NCI-H2171 treated with DMSO at 0.1 percent for 48 hours (cell line): ENCODE data around the gene TNPO2.

Experiments
- DNase-seq: peaks from one replicate; lab custom pipeline; 2025; lab: John Stamatoyannopoulos, UW

The TNPO2 gene

DNA sequence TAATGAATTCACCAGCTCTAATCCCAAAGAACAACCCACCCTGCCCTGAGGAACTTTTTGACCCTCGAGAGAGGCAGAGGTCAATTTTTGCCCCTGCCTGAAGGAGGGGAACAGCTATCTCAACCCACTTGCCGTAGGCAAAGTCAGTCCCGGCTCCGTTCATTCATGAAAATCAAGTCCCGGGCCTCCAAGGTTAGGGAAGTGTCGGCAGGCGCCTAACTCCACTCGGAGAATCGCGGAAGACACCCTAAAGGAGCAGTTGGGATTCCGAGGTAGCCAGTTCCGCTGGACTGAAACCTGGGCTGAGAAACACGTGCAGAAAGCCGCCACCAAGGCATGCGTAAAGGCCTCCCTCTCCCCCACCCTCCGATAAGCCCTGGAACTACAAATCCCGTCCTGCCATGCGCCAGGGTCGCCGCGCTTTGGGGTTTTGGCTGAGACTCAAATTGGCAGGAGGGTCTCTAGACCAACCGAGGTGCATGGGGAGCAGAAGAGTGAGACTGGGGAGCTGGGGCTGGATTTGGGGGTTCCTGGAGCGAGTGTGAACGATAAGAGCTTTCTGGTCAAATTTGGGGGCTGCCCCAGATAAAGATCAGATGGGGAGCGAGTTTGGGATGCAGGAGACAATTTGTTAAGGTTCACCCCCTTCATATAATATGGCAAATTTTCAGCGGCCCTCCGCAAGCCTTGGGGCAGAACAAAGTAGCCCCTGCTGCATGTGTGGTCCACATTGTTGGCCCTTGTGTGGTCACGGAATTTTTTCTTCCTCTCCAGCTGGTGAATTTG lies at the start of gene TNPO2:
TSS of gene TNPO2 (minus strand) at position 292 of the 786 bp plus-strand sequence. CDS start 2,955 bp downstream, outside the sequence.
- peak; percentile 86 for DNase-seq

DNA sequence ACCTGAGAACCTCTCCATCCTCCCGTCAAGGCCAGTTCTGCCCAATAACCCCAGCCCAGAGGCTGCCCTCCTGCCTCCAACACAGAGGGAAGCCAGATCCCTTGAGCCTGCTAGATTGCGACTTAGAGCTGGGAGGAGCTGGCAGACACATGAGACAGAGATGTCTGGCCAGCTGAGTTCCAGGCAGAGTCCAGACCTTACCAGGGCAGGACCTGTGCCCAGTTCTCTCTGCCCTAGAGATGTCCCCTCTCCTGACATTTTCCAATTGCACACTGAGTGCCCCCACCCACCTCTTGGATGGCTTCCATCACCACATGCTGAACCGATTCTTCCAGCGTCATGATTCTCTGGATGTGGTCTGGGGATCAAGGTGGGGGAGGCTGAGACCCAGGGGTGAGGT lies 48.6 kb upstream of the TNPO2 start:
- no peak for DNase-seq

DNA sequence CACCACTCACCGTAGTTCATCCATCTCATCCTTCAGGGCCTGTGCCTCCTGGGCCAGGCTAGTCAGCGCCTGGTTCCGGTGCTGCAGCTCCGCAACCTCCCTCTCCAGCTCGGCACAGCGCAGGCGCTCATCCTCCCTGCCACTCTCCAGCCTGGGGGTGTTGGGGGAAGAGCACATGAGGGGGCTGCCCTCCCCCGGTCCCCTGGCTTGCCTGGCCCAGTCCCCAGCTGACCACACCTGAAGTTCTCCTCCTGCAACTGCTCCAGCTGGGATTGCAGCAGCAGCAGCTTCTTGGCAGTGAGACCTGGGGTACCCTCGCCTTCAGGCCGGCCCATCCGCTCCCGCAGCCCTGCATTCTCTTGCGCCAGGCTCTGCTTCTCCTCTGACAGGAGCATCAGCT lies 47.2 kb upstream of the TNPO2 start:
- DNase-seq, result no peak

GRCh38 chr19:12769689-12770088 lies 46.0 kb upstream of the TNPO2 start:
- no peak for DNase-seq

- no peak for DNase-seq
These were observed 43.9 kb upstream of the TNPO2 start for GRCh38 chr19:12767666-12768065.

DNA sequence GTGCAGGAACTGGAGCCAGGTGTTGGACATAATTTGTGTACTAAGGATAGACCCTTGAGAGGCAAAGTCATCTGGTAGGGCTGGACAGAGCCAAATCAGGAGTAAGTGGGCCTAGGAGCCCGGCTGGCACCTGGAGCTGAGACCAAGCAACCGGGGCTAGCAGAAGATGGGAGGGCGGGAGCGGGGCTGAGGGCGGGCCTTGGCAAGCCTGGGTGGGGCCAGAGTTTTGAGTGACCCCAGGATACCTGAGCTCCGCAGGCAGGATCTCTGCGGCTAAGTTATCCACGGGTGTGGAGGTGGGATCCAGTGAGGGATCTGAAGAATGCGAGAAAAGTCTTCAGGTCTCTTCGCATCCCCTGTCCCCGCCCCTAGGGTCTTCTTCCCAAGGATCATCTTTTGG lies 43.4 kb upstream of the TNPO2 start:
- DNase-seq, result no peak

DNA sequence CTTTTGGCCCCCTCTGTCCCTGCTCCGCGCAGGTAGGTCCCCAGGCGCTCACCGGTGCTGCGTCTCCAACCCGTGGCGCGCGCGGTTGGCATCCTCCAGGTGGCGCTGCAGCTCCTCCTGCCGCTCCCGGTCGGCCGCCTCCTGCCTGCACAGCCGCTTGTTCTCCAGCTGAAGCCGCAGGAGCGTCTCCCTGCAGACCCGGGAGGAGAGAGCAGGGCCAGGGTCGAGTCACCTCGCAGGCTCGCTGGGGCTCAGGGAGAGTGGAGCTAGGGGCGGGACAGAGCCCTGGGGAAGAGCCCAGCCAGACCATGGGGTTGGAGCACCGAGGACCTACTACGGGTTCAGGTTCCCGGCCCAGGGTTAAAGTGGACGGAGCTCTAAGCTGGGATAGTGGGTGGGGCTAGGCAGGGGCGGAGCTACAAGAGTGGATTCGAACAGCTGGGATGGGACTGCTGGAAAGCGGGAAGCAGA lies 42.4 kb upstream of the TNPO2 start:
- no peak for DNase-seq

GRCh38 chr19:12764698-12765097 lies 41.0 kb upstream of the TNPO2 start:
- no peak for DNase-seq

DNA sequence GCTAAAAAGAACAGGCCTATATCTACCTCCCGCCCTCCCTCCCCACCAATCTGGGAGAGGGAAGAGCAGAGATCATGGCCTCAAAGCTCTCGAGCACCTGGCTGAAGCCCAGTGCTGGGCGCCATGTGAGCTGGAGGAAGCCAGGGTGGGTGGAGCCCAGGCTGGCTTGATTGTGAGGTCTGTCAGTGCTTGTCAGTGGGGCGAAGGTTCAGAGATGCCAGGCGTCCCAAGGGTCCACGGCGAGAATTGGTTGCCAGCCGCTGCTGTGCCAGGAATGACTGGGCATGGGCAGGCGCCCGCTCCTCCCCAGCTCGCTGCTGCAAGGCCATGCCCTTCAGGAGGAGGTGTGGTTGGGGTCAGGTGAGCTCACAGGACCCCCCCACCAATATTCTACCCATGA lies 39.4 kb upstream of the TNPO2 start:
- DNase-seq, result no peak

DNA sequence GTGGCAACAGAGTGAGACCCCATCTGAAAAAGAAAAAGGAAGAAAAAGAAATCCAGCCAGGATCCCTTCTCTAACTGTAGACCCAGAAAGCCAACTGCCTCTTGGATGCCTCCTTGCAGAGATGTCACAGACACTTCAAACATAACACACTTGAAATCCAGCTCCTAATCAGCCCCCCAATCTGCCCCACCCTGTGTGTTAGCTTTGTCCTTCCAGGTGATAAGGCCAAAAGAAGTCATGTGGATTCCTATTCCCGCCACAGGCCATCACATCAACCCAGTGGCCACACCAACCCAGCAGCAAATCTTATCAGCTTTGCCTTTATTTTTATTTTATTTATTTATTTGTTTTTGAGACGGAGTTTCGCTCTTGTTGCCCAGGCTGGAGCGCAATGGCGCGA lies 36.0 kb upstream of the TNPO2 start:
- no peak for DNase-seq

GRCh38 chr19:12757544-12758274 lies 34.0 kb upstream of the TNPO2 start:
- peak; percentile 54 for DNase-seq

GRCh38 chr19:12756150-12756883 lies 32.6 kb upstream of the TNPO2 start:
- DNase-seq, result no peak

DNA sequence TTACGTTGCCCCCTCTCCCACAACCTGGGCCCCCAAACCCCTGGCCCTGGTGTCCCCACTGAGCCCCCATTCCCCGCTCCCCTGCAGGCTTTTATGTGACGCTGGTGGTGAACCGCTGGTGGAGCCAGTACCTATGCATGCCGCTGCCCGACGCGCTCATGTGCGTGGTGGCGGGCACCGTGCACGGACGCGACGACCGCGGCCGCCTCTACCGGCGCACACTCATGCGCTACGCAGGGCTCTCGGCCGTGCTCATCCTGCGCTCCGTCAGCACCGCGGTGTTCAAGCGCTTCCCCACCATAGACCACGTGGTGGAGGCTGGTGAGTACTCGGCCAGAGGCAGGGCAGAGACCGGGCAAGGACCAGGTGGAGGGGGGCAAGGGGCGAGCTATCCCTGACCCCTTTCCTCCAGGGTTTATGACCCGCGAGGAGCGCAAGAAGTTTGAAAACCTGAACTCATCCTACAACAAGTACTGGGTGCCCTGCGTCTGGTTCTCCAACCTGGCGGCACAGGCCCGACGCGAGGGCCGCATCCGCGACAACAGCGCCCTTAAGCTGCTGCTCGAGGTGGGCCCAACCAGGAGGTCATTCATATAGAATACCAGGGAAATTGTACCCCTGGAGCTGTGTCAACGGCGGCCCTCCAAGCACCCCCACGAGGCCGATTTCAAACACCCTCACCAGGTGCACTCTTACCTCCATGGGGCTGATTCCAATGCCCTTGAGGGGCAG lies 30.9 kb upstream of the TNPO2 start:
- no peak for DNase-seq

- DNase-seq, result no peak
These were observed 28.5 kb upstream of the TNPO2 start for GRCh38 chr19:12752056-12752781.

- DNase-seq, result no peak
These were observed 27.9 kb upstream of the TNPO2 start, which contains the start of gene BEST2 for GRCh38 chr19:12751635-12752034. BEST2 (plus strand) TSS chr19:12751791; CDS start chr19:12752593, 802 bp downstream.

- no peak for DNase-seq
These were observed 27.1 kb upstream of the TNPO2 start for GRCh38 chr19:12750851-12751250.

DNA sequence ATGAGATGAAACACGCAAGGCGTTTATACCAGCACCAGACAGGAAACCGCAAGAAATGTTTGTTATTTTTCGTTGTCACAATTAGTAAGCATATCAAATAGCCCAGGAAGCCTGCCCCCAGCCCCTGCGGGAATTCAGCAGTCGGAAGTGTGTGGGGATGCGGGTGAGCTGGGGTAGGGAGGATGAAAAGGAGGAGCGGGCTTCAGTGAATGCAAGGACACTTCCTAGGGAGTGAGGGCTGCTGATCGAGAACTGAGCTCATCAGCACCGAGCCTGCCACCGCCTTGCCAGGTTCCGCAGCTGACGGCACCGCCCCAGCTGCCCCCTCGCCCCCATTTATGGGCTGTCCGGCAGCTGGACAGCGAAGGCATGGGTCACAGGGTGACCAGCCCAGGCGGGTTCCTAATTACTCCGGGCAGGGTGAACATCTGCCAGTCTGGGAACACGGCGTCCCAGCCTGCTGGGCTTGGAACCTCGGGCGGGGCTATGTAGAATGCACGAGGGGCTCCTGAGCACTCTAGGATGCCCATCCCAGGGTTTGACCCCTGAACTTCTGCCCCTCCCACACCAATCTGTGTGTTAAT lies 26.3 kb upstream of the TNPO2 start:
- peak; percentile 91 for DNase-seq

DNA sequence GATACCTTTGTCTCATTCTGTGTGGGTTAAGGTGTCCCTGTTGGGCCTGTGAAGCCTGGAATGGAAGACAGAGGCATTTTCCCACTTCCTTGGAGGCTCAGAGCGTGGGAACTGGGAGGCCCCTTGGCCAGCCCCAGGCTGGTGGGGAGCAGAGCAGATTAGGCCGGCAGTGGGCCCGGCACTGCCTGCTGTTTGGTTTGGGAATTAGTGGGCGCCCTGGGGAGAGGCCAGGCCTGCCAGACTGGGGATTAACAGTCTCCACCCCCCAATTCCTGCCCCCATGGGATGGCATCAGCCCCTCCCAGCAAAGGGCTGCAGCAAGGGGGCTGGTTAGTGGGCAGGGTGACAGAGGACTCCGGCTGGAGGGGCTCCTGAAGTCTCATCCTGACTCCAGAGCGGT lies 24.8 kb upstream of the TNPO2 start:
- no peak for DNase-seq

- no peak for DNase-seq
These were observed 21.6 kb upstream of the TNPO2 start for GRCh38 chr19:12745166-12745897.

GRCh38 chr19:12737835-12738351 lies 14.2 kb upstream of the TNPO2 start:
- DNase-seq, result no peak
